Sciatic nerve (tissue), 2 donors: Measurements from ENCODE around the gene BICDL2. TPM values are rescaled to one million over a fixed set of nuclear protein-coding genes. Genes with fewer than 3 reads are reported as not detected.

Experiments
- ATAC-seq: fragments of 200-7000 bp; cut with Tn5 transposase; one replicate; pipeline ENCODE4 v1.9.1; 2020; ENCODE audit warnings: mild to moderate bottlenecking, moderate library complexity
- DNase-seq: peaks from one replicate; pipeline ENCODE4 v3.0.0-alpha.2; 2020; ENCODE audit warnings: low spot score
- intact Hi-C: fragments of 100-400 bp; cut with DNase I; formaldehyde crosslinking; loops from one replicate; pipeline ENCODE4 v1.14.2; 2022
- total RNA-seq: library from RNA; stranded (reverse); fragmentation: NEBNext Ultra II Directional; extraction: Animal tissue kit (Norgen Biotek cat#: 25700); gene quantifications from one replicate; pipeline ENCODE4 v1.2.1, GENCODE V29; 2021
- donor health status: DM: no; HTN: no; CAD: no.
- donor health status: DM: no; HTN: no; CAD: no.

BICDL2 gene
- total RNA-seq, 1 donor from 2014 or later, result 0.22 TPM

GRCh38 chr16:3017794-3018506 lies 18.8 kb downstream of the BICDL2 start, which contains the start of gene CLDN6:
Gene CLDN6, minus strand, starts transcription at chr16:3018183. Its CDS starts 2,162 bp downstream, at chr16:3016021.
- no peak for DNase-seq
- intact Hi-C loops, result no loop called here
- no peak for ATAC-seq

- no peak for DNase-seq
- intact Hi-C loops, result no loop called here
- ATAC-seq, result no peak
Measured at GRCh38 chr16:3017344-3017743, 19.4 kb downstream of the BICDL2 start.

- intact Hi-C loops, result no loop called here
- ATAC-seq, result no peak
Measured at GRCh38 chr16:3015865-3016521, 20.8 kb downstream of the BICDL2 start.

DNA sequence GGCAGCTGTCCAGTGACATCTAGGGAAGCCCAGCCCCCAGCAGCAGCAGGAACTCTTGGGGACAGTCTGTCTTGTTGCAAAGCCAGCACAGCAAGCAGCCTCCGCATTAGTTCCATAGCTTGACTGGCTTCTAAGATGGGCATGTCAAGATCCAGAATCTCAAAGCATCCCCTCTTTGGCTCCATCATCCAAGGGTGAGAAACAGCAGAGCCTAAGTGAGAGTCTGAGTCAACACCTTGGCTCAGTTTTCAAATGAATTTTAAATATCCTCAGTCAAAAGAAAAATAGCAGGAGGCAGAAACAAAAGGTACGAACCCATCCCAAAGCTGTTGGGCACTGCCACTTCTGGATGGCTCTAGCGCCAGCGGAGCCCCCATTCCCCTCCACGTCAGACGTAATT lies 21.8 kb downstream of the BICDL2 start:
- DNase-seq (no peak), ATAC-seq (no peak)
- intact Hi-C loops, result no loop called here

More at GRCh38 chr16:3015865-3016521, 20.8 kb downstream of the BICDL2 start:
- no peak for DNase-seq

DNA sequence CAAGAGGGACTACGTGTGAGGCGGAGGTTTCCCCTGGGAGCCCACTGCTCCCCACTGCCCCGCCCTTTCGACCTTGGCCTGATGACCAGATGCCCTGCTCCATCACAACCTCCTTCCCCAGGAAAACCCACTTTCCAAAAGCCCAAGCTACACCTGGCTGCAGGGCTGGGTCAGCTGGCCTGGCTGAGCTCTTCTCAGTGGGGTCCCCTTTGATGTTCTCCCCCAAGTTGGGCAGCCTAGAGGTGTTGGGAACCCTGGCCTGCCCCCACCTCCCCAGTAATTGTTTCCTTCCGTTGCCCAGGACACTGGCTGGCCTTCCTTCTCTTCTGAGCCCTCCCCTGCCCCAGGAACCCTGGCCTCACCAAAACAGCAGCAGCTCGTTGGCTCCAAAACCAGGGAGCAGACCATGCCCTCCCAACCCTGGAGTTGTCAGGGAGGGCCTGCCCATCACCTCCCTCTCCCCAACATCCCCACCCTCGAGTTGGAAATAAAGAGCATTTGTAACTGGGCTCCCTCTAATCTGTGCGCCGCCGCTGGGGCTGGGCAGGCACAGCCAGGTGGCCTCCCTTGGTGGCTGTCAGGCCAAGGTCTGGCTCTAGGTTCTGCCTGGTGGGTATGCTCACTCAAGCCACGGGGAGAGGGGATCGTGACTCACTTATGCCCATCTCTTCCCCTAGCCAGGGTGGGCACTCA lies 22.6 kb downstream of the BICDL2 start:
- intact Hi-C loops, result no loop called here
- DNase-seq (no peak), ATAC-seq (no peak)

GRCh38 chr16:3013491-3013951 lies 23.2 kb downstream of the BICDL2 start:
- ATAC-seq (no peak), DNase-seq (no peak)
- intact Hi-C loops, result no loop called here

DNA sequence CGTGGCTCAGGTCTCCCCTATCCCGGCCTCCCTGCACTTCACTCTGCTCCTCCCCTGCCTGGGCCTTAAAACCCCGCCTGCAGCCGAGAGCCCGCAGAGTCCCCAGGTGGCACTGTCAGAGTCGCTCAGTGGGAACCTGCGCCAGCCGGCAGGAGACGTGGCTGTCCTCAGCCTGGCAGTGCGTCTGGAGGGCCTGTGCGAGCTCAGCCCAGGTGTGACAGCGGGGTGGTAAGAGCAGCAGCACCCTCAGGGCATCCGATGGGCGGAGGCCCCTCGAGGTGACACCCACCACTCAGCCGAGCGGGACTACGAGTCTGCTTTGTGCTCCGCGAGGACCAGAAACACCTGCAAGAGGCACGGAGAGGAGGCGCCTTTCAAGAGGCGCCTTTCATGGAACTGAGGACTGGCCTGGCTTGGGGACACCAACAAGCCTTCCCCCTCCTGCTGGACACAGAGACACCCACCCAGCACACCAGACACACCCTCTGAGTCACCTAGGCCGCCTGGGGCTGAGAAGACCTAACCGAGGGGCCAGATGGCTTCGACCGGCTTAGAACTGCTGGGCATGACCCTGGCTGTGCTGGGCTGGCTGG lies 23.8 kb downstream of the BICDL2 start, which contains the start of gene CLDN9:
Gene CLDN9 (plus strand): TSS at position 96 of the 593 bp plus-strand sequence. CDS start 440 bp downstream, at position 536.
- ATAC-seq (no peak), DNase-seq (no peak)
- intact Hi-C loops, result no loop called here

DNA sequence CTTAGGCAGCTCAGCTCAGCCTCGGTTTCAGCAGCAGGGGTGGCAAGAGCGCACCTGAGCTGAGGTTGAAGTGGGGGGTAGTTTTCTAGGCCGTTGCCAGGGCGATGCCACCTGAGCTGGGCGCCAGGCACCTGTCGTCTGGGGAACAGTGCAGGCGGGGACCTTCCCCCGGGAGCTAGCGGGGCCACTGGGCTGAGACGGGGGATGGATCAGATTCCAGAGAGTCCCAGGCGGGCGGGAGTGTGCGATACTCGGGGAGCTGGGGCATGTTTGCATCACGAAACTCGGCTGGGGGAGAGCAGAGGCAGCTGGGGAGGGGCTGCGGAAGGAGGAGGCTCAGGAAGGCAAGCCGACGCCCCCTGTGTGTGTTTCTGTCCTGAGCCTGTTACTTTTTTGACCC lies 24.5 kb downstream of the BICDL2 start:
- DNase-seq (no peak), ATAC-seq (no peak)

DNA sequence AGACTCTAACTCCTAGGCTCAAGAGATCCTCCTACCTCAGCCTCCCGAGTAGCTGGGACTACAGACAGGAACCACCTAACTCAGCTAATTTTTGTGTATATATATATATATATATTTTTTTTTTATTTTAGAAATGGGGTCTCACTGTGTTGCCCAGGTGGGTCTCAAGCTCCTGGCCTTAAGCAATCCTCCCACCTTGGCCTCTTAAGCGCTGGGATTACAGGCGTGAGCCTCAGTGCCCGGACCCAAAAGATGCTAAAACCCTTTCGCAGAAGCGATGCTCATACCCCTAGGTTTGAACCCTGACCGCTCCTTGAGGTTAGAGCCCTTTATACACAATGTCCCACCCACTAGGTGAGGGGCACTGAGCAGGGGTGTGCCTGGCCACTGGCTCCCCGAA lies 26.2 kb downstream of the BICDL2 start:
- ATAC-seq (no peak), DNase-seq (no peak)
- intact Hi-C loops, result no loop called here

More for the DNA sequence above, 24.5 kb downstream of the BICDL2 start:
- intact Hi-C loops, result no loop called here

DNA sequence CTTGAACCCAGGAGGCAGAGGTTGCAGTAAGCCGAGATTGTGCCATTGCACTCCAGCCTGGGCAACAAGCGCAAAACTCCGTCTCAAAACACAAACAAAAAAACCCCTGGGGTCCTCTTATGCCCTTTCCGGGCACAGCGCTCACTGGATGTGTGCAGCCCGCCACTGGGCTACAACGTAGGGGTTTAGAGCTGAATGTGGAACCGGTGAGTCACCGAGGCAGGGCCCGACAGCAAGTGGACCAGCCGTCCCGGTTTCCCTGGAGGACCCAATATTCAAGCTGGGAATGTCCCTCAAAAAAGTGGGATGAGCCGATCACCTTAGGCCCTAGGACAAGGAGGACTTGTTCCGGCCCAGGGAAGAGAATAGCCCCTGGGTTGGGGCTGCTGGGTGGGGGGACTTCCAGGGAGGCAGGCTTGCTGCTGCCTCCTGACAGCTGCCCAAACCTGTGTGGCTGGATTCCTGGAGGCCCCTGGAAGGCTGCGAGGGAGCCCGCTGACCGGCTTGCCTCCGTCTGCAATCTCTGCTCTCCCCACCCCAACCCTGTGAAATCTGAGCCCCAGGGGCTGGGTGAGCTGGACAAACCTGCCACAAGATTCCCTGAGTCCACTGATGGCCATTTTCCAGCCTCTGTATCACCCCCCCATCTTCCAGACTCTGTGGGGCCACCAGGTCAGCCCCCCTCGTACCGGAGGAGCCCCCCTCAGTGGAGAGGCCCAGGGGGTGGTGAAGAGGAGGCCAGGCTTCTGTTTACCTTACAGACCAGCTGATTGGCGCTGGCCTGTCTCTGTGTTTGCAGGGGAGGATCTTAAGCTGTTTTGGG lies 27.0 kb downstream of the BICDL2 start:
- ATAC-seq (no peak), DNase-seq (no peak)
- intact Hi-C loops, result no loop called here

DNA sequence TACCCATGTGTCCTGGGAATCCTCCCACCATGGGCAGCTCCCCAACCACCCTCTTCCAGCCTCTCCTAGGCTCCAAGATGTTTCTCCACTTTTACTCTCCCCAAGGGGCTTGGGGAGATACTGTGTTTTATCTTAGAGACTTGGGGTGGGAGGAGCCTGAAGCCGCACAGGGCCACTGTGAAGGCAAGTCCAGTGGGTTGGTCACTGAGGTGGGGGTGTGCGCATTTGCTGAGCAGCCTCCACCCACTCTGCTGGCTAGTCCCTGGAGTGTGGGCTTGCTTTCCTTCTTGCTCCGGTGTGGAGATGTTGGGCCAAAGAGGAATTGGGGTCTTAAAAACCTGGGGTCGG lies 28.1 kb downstream of the BICDL2 start:
- intact Hi-C loops, result no loop called here
- ATAC-seq, result no peak

GRCh38 chr16:3007957-3008689 lies 28.6 kb downstream of the BICDL2 start:
- DNase-seq, result no peak
- ATAC-seq, result no peak
- intact Hi-C loops, result no loop called here

More for the DNA sequence above, 28.1 kb downstream of the BICDL2 start:
- no peak for DNase-seq

GRCh38 chr16:3007059-3007956 lies 29.4 kb downstream of the BICDL2 start:
- DNase-seq, result no peak
- ATAC-seq, result no peak
- intact Hi-C loops, result no loop called here

DNA sequence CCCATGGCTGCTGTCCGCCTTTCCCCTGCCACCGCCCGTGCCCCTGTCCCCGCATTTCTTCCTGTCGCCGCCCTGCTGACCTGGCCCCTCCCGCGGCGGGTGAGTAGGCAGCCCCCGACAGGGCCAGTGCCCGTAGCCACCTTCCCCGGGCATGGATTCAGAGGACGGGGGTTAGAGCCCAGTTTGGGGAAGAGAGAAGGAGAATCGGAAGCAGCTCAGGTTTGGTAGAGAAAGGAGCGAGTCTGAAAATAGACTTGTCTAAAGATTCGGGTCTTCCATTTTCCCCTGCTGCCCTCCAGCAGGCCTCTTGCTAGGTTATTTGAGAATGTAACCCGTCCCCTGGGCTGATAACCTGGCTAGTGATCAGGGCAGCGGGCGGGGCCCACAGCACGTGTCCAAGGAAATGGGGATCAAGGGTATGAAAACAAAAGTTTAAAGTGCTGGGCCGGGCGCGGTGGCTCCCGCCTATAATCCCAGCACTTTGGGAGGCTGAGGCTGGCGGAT lies 31.9 kb downstream of the BICDL2 start:
- intact Hi-C loops, result no loop called here
- ATAC-seq, result no peak
- no peak for DNase-seq

DNA sequence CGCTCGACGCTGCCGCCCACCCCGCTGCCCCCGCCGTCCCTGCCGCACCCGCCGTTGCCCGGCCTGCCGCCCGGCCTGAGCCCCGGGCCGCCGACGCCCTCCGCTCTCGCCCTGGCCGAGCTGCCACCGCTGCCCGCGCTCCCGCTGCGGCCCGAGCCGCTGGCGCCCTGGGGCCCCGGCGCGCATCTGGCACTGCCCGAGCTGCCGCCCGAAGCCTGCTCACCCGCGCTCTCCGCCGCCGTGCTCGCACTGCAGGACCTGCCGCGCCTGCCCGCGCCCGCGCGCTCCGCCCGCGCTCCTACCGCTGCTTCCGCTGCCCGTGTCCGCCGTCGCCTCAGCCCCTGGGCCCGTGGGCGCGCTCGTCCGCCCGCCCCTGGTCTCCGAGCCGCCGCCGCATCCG lies 32.4 kb downstream of the BICDL2 start:
- intact Hi-C loops, result no loop called here
- DNase-seq (no peak), ATAC-seq (no peak)

DNA sequence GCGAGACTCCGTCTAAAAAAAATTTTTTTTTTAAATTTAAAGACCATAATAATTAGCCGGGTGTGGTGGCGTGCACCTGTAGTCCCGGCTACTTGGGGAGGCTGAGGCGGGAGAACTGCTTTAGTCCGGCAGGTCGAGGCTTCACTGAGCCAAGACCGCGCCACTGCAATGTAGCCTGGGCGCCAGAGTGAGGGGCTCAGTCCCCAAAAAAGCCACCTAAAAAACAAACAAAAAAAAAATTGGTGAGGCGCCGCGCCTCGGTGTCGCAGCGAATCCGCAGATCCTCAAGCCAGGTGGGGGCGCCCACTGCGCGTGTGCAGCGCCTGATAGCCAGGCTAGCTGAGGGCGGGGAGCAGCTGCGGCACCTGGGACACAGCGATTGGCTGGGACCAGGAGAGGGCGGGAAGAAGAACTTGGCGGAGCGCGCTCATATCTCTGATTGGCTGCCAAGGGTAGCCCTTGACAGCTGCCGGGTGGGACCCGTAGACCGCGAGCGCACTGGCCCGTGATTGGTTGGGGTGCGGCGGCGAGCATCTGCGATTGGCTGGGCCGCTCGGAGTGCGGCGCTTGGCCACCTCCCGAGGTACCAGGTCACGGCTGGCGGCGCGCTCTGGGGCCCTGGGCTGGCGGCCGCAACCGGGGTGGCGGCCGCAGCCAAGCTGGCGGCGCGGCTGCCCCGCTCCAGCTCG lies 33.0 kb downstream of the BICDL2 start:
- peak; percentile 98 for ATAC-seq
- intact Hi-C loops, result no loop called here
- DNase-seq, result peak; percentile 95
